IMR-90 (cell line): ENCODE data around the gene TMEM233.

Source experiments
- CEBPB ChIP-seq: IDR thresholded peaks from 2 replicates; pipeline ENCODE4 v1.6.1; 2012; ENCODE audit warnings: low read depth, low read length, improper control_type of control experiment
- CHD1 ChIP-seq: IDR thresholded peaks from 2 replicates; pipeline ENCODE4 v1.6.1; 2012; ENCODE audit warnings: low read depth, low read length, improper control_type of control experiment
- FOS ChIP-seq: fragments of 150-350 bp; IDR thresholded peaks from 2 replicates; pipeline ENCODE4 v1.6.1; 2016; ENCODE audit warnings: low read depth, low read length
- MAFK ChIP-seq: IDR thresholded peaks from 2 replicates; pipeline ENCODE4 v1.6.1; 2012; ENCODE audit warnings: low read depth, low read length, improper control_type of control experiment
- MAZ ChIP-seq: IDR thresholded peaks from 2 replicates; pipeline ENCODE4 v1.6.1; 2012; ENCODE audit warnings: low read depth, mild to moderate bottlenecking, low read length, improper control_type of control experiment, moderate library complexity, borderline replicate concordance
- MXI1 ChIP-seq: IDR thresholded peaks from 2 replicates; pipeline ENCODE4 v1.6.1; 2012; ENCODE audit warnings: low read depth, mild to moderate bottlenecking, low read length, moderate library complexity, borderline replicate concordance
- POLR2A ChIP-seq: IDR thresholded peaks from 2 replicates; pipeline ENCODE4 v1.6.1; 2012; ENCODE audit warnings: mild to moderate bottlenecking, low read depth, low read length
- RFX5 ChIP-seq: IDR thresholded peaks from 2 replicates; pipeline ENCODE4 v1.8.0; 2012; ENCODE audit warnings: low read depth, mild to moderate bottlenecking, low read length, moderate library complexity
- SMC3 ChIP-seq: fragments of 150-350 bp; IDR thresholded peaks from 2 replicates; pipeline ENCODE4 v1.6.1; 2016; ENCODE audit warnings: low read depth, mild to moderate bottlenecking, antibody characterized with exemption, low read length, moderate library complexity
- TF ChIP-seq, protein P1 (sequence below): conservative IDR thresholded peaks from 2 replicates; pipeline ENCODE4 v1.5.1; 2012; ENCODE audit warnings: mild to moderate bottlenecking, low read depth, low read length, improper control_type of control experiment
- TF ChIP-seq, protein P2 (sequence below): fragments of 150-350 bp; IDR thresholded peaks from 2 replicates; pipeline ENCODE4 v1.6.1; 2017; ENCODE audit warnings: mild to moderate bottlenecking, antibody characterized with exemption, low read length, low read depth
- TF ChIP-seq, protein P3 (sequence below): fragments of 150-350 bp; IDR thresholded peaks from 2 replicates; pipeline ENCODE4 v1.6.1; 2016; ENCODE audit warnings: low read depth, mild to moderate bottlenecking, low read length, moderate library complexity, borderline replicate concordance

DNA sequence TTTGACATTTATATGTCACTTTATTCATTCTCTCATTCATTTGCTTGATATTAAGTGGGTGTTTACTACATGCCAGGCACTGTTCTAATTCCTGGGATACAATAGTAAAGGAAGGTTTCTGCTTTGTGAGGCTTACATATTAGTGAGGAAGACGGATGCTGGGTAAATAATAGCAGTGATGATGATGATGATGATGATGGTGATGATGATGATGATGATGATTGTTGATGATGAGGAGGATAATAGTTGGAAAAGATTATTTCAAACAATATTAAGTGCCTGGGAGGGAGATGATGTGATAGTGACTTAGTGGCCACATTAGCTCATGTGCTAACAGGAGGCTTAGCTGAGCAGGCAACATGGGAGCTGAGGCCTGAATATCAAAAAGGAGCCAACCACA is 19.3 kb upstream of the TMEM233 start:
- TF ChIP-seq, protein P1, sequence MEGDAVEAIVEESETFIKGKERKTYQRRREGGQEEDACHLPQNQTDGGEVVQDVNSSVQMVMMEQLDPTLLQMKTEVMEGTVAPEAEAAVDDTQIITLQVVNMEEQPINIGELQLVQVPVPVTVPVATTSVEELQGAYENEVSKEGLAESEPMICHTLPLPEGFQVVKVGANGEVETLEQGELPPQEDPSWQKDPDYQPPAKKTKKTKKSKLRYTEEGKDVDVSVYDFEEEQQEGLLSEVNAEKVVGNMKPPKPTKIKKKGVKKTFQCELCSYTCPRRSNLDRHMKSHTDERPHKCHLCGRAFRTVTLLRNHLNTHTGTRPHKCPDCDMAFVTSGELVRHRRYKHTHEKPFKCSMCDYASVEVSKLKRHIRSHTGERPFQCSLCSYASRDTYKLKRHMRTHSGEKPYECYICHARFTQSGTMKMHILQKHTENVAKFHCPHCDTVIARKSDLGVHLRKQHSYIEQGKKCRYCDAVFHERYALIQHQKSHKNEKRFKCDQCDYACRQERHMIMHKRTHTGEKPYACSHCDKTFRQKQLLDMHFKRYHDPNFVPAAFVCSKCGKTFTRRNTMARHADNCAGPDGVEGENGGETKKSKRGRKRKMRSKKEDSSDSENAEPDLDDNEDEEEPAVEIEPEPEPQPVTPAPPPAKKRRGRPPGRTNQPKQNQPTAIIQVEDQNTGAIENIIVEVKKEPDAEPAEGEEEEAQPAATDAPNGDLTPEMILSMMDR: no peak
- TF ChIP-seq RFX5 (no peak), POLR2A (no peak), CEBPB (no peak), MAFK (no peak), MXI1 (no peak), SMC3 (no peak), CHD1 (no peak), FOS (no peak), MAZ (no peak)
- TF ChIP-seq, protein P2, sequence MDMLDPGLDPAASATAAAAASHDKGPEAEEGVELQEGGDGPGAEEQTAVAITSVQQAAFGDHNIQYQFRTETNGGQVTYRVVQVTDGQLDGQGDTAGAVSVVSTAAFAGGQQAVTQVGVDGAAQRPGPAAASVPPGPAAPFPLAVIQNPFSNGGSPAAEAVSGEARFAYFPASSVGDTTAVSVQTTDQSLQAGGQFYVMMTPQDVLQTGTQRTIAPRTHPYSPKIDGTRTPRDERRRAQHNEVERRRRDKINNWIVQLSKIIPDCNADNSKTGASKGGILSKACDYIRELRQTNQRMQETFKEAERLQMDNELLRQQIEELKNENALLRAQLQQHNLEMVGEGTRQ: no peak
- TF ChIP-seq, protein P3, sequence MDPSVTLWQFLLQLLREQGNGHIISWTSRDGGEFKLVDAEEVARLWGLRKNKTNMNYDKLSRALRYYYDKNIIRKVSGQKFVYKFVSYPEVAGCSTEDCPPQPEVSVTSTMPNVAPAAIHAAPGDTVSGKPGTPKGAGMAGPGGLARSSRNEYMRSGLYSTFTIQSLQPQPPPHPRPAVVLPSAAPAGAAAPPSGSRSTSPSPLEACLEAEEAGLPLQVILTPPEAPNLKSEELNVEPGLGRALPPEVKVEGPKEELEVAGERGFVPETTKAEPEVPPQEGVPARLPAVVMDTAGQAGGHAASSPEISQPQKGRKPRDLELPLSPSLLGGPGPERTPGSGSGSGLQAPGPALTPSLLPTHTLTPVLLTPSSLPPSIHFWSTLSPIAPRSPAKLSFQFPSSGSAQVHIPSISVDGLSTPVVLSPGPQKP: no peak
